HG03575 (cell line): ENCODE measurements around the gene QKI.
"Not testable (repeated sequence)": the region's sequence is repeated elsewhere in the genome, so short reads cannot be mapped to it uniquely, and the experiment has no call there.

Source experiments
- ATAC-seq: cut with Tn5 transposase; IDR thresholded peaks from one replicate; pipeline ENCODE4 v1.9.1; 2021; ENCODE audit not compliant: unreplicated experiment, insufficient number of reproducible peaks, low FRiP score; ENCODE audit errors: extremely low read depth

The QKI gene

GRCh38 chr6:163588220-163588919, 173.9 kb downstream of the QKI start:
- ATAC-seq, result no peak

GRCh38 chr6:163589387-163589786, 174.9 kb downstream of the QKI start:
- no peak for ATAC-seq

- not testable (repeated sequence) for ATAC-seq
Measured at GRCh38 chr6:163590132-163590531, 175.6 kb downstream of the QKI start.

GRCh38 chr6:163592872-163593271, 178.4 kb downstream of the QKI start:
- ATAC-seq, result no peak

- no peak for ATAC-seq
Measured at GRCh38 chr6:163596174-163596573, 181.7 kb downstream of the QKI start.

GRCh38 chr6:163599136-163599535, 184.6 kb downstream of the QKI start:
- ATAC-seq, result no peak

- no peak for ATAC-seq
Measured at GRCh38 chr6:163599684-163600083, 185.2 kb downstream of the QKI start.

- ATAC-seq, result no peak
Measured at GRCh38 chr6:163600331-163600730, 185.8 kb downstream of the QKI start.

GRCh38 chr6:163600781-163601180, 186.3 kb downstream of the QKI start:
- ATAC-seq, result no peak

- ATAC-seq, result no peak
Measured at GRCh38 chr6:163602851-163603250, 188.3 kb downstream of the QKI start.

GRCh38 chr6:163603395-163603794, 188.9 kb downstream of the QKI start:
- ATAC-seq, result no peak

- no peak for ATAC-seq
Measured at GRCh38 chr6:163605385-163606097, 191.0 kb downstream of the QKI start.

- ATAC-seq, result no peak
Measured at GRCh38 chr6:163607792-163608191, 193.3 kb downstream of the QKI start.

- ATAC-seq, result no peak
Measured at GRCh38 chr6:163608204-163608644, 193.7 kb downstream of the QKI start.

GRCh38 chr6:163612200-163612599, 197.7 kb downstream of the QKI start:
- no peak for ATAC-seq

GRCh38 chr6:163613025-163613424, 198.5 kb downstream of the QKI start:
- ATAC-seq, result no peak

GRCh38 chr6:163613668-163614067, 199.2 kb downstream of the QKI start:
- no peak for ATAC-seq

GRCh38 chr6:163616452-163616851, 201.9 kb downstream of the QKI start:
- ATAC-seq, result no peak

- ATAC-seq, result no peak
Measured at GRCh38 chr6:163617549-163617948, 203.0 kb downstream of the QKI start.

- no peak for ATAC-seq
Measured at GRCh38 chr6:163620101-163620500, 205.6 kb downstream of the QKI start.
